ENCODE results near the gene NPAT. TPM values are rescaled to one million over a fixed set of nuclear protein-coding genes. Genes with fewer than 3 reads are reported as not detected.

The NPAT gene
- total and polyA plus RNA-seq, 2 of the 4 experiments (the other 2 are of a cell fraction) = 3.1 to 10.6 TPM

GRCh38 chr11:108224911-108225786 is 2.7 kb upstream of the NPAT start:
- TF ChIP-seq NFE2L2 (IDR thresholded peaks at IDR 0.05; ENCODE audit: low read depth, low read length) (no peak), RCOR1 (IDR thresholded peaks at IDR 0.05; ENCODE audit: insufficient replicate concordance, low read length) (no peak), MAFK (IDR thresholded peaks at IDR 0.05; ENCODE audit: low read depth, low read length) (0 out of 2 replicates have a peak, but pooled peaks have one; percentile 13), BHLHE40 (IDR thresholded peaks at IDR 0.05; ENCODE audit: low read depth, low read length) (no peak), CHD1 (IDR thresholded peaks at IDR 0.05; ENCODE audit: low read depth, low read length) (no peak)
- Histone ChIP-seq H2BK20ac (ENCODE audit: low read depth, low read length) (no peak overlapping the region), H3K27ac (ENCODE audit: insufficient read depth, low read length) (no peak overlapping the region), H3K18ac (ENCODE audit: low read depth, low read length) (no peak overlapping the region), H3K9me1 (ENCODE audit: insufficient read depth, low read length) (0 out of 2 replicates have a peak, but pooled peaks cover 2% of the 10 kb centered on the region), H3K9ac (ENCODE audit: low read depth, low read length) (no peak overlapping the region), H4K8ac (ENCODE audit: low read depth in 2 of 2, low read length in 2 of 2) (no peak overlapping the region), H4K91ac (ENCODE audit: insufficient read depth, low read depth, low read length) (no peak overlapping the region), H3K27me3 (ENCODE audit: control insufficient read depth, insufficient read depth, low read length) (no peaks in the 10 kb centered on the region), H3K4me1 (ENCODE audit: control insufficient read depth, insufficient read depth, low read length) (0 out of 2 replicates have a peak, but pooled peaks cover 1% of the 10 kb centered on the region), H2BK15ac (ENCODE audit: low read depth, low read length) (no peak overlapping the region), H3K14ac (replicated peaks; ENCODE audit: low read depth, low read length) (no peak overlapping the region), H3K4me2 (ENCODE audit: low read depth, low read length) (peak overlapping the region; percentile 89; the same call in 1 of the 2 replicates), H2BK120ac (ENCODE audit: low read depth, low read length) (no peak overlapping the region), H2AK5ac (ENCODE audit: low read depth, low read length) (no peak overlapping the region), H2AK9ac (replicated peaks; ENCODE audit: low read depth, low read length, poor library complexity) (no peak overlapping the region), H3K79me1 (ENCODE audit: low read depth in 1 of 2, low read length in 2 of 2) (peaks cover 12 to 42% of the 10 kb centered on the region in 2 experiments), H3K4me3 (ENCODE audit: insufficient read depth, low read depth, low read length) (no peak overlapping the region), H3K36me3 (ENCODE audit: control insufficient read depth, insufficient read depth, low read length) (peaks cover 10% of the 10 kb centered on the region), H3K9me3 (ENCODE audit: control insufficient read depth, insufficient read depth, low read length) (no peaks in the 10 kb centered on the region), H4K20me1 (ENCODE audit: insufficient read depth, low read length) (peaks cover 4% of the 10 kb centered on the region; the same call in 1 of the 2 replicates), H2AFZ (replicated peaks; ENCODE audit: low read length, poor library complexity) (no peak overlapping the region), H2BK5ac (ENCODE audit: low read depth, low read length, poor library complexity, severe bottlenecking) (no peak overlapping the region), H4K5ac (ENCODE audit: low read depth, low read length) (no peak overlapping the region), H3K56ac (ENCODE audit: extremely low read depth, insufficient read depth, low read length) (no peak overlapping the region), H3K4ac (ENCODE audit: low read depth, low read length) (no peak overlapping the region), H3K23ac (ENCODE audit: low read depth, low read length) (no peak overlapping the region)
- ChIA-PET POLR2A (ENCODE audit: unreplicated experiment) (interaction anchor here (0.5 kb wide), 1 partner anchor 11 kb away, joined by 5 read pairs; no protein-coding TSS in a partner anchor), CTCF (no interaction called here)
- dilution Hi-C loops (cut with HindIII; ENCODE audit: low sequenced_read_pairs, unreplicated experiment) = no loop called here
- ATAC-seq (ENCODE audit: low read depth) (no peak), DNase-seq (no peak)
- no TSS peak for BruUV-seq (replicated peaks)
- intact Hi-C loops (cut with micrococcal nuclease) = loop anchor here (5.0 to 10.0 kb wide), 2 partner anchors 103 to 240 kb away; partner anchors contain the start of genes ACAT1 and C11orf65
- 100% methylated on average over 5 of the region's 14 CpGs; no CpG with 5 or more reads in 1 of the 2 experiments for whole genome bisulfite sequencing, 2 experiments (ENCODE audit: extremely low coverage in 2 of 2, insufficient read length in 1 of 2)
- in situ Hi-C loops (cut with MboI; ENCODE audit: low sequenced_read_pairs) = no loop called here
